Chondrocyte (in vitro differentiated cells): ENCODE results near the gene CFDP1. TPM values are rescaled to one million over a fixed set of nuclear protein-coding genes. Genes with fewer than 3 reads are reported as not detected.

Source experiments
- DNase-seq: peaks from one replicate; pipeline ENCODE4 v3.0.0; 2021; ENCODE audit warnings: mixed read lengths, low spot score
- H3K27ac Mint-ChIP-seq: one replicate; pipeline ENCODE4 v1.8.0; 2021; ENCODE audit warnings: mild to moderate bottlenecking, moderate library complexity, mixed read lengths; ENCODE audit not compliant: unreplicated experiment
- H3K27me3 Mint-ChIP-seq: 2 replicates; pipeline ENCODE4 v1.8.0; 2021; ENCODE audit warnings: low read depth, mixed read lengths
- H3K36me3 Mint-ChIP-seq: 2 replicates; pipeline ENCODE4 v1.8.0; 2021; ENCODE audit warnings: low read depth, mixed read lengths
- H3K4me1 Mint-ChIP-seq: 2 replicates; pipeline ENCODE4 v1.8.0; 2021; ENCODE audit warnings: low read depth, mild to moderate bottlenecking, mixed read lengths
- H3K4me3 Mint-ChIP-seq: one replicate; pipeline ENCODE4 v1.8.0; 2021; ENCODE audit warnings: mild to moderate bottlenecking, moderate library complexity, mixed read lengths; ENCODE audit not compliant: unreplicated experiment
- H3K9me3 Mint-ChIP-seq: 2 replicates; pipeline ENCODE4 v1.8.0; 2021; ENCODE audit warnings: low read depth, mixed read lengths
- total RNA-seq: library from RNA; stranded (reverse); gene quantifications from 3 replicates; pipeline ENCODE4 v1.2.1, GENCODE V29; 2021
- TF ChIP-seq, protein P1 (sequence below): fragments of 200-600 bp; sonication (generic); IDR thresholded peaks from 2 replicates; pipeline ENCODE4 v1.5.0; 2021; ENCODE audit warnings: antibody characterized with exemption, mild to moderate bottlenecking, moderate library complexity

The CFDP1 gene
- total RNA-seq, 1 donor from 2014 or later = 45.3 TPM

DNA sequence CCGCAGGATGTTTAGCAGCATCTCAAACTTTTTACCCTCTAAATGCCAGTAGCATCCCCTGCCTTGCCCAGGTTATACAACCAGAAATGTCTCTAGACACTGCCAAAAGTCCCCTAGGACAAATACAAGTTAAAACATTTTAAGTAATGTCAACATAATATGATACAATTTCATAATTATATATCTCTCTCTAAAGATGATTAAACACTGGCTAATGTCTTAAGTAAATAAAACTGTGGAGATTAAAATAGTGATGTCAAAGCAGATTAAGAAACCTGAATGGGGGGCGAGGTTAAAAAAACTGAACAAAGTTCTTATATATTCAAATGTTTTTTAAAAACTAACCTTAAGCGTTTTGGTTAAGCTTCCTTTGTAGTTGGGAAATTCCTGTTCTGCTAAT is 62.1 kb downstream of the CFDP1 start:
- Mint-ChIP-seq H3K27me3 (no peaks in the 10 kb centered on the region), H3K9me3 (no peaks in the 10 kb centered on the region)

DNA sequence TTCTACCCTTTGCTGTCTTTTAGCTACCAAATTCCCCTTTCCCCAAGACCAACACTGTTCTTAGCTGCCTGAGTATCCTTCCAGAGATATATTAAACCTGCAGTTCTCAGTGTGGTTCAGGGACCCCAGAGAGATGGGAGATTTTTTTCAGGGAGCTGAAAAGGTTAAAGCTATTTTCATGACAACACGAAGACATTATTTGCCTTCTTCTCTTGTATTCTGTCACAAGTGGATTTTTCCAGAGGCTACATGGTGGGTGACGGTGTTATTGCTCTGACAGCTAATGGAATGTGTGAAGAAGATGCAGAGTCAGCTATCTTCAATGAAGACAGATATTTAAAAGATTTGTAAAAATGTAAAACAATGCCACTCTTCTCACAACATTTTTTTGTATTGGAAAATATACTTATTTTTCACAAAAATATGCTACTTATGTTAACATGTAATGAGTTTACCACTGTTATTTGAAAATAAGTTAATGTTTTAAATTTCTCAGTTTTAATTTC is 69.0 kb downstream of the CFDP1 start:
- no peaks in the 10 kb centered on the region for H3K9me3 Mint-ChIP-seq
- peaks cover 6% of the 10 kb centered on the region for H3K36me3 Mint-ChIP-seq
- no peak for DNase-seq
- no peak overlapping the region for H3K27ac Mint-ChIP-seq
- no peaks in the 10 kb centered on the region for H3K27me3 Mint-ChIP-seq
- H3K4me1 Mint-ChIP-seq = no peaks in the 10 kb centered on the region
- H3K4me3 Mint-ChIP-seq = no peak overlapping the region
- TF ChIP-seq, protein P1, sequence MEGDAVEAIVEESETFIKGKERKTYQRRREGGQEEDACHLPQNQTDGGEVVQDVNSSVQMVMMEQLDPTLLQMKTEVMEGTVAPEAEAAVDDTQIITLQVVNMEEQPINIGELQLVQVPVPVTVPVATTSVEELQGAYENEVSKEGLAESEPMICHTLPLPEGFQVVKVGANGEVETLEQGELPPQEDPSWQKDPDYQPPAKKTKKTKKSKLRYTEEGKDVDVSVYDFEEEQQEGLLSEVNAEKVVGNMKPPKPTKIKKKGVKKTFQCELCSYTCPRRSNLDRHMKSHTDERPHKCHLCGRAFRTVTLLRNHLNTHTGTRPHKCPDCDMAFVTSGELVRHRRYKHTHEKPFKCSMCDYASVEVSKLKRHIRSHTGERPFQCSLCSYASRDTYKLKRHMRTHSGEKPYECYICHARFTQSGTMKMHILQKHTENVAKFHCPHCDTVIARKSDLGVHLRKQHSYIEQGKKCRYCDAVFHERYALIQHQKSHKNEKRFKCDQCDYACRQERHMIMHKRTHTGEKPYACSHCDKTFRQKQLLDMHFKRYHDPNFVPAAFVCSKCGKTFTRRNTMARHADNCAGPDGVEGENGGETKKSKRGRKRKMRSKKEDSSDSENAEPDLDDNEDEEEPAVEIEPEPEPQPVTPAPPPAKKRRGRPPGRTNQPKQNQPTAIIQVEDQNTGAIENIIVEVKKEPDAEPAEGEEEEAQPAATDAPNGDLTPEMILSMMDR = no peak

More for the DNA sequence above, 62.1 kb downstream of the CFDP1 start:
- TF ChIP-seq, protein P1 = no peak
- H3K36me3 Mint-ChIP-seq = peaks cover 2% of the 10 kb centered on the region
- H3K27ac Mint-ChIP-seq = no peak overlapping the region
- H3K4me3 Mint-ChIP-seq = no peak overlapping the region
- no peak for DNase-seq
- peaks cover 18% of the 10 kb centered on the region for H3K4me1 Mint-ChIP-seq

DNA sequence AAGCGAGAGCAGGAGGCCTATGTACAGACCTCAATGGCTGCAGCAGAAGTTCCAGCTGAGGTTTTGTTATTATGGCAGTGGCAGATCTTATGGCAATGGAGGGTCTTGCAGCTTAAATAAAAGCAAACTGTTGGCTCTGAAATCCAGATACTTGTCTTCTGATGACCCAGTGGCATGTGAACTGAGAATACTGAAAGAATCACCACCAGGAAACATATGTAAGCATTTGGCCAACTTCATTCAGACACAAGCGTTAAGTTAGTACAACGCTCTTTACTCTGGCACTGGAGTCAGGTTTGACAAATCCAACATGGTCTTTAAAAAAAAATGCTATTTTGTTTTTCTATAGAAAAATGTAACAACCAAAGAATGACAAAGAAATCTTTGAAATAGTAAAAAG is 70.5 kb downstream of the CFDP1 start:
- H3K4me3 Mint-ChIP-seq = no peak overlapping the region
- H3K36me3 Mint-ChIP-seq = peaks cover 6% of the 10 kb centered on the region
- no peaks in the 10 kb centered on the region for H3K4me1 Mint-ChIP-seq
- no peaks in the 10 kb centered on the region for H3K27me3 Mint-ChIP-seq
- no peak for DNase-seq
- TF ChIP-seq, protein P1 = no peak
- no peaks in the 10 kb centered on the region for H3K9me3 Mint-ChIP-seq
- no peak overlapping the region for H3K27ac Mint-ChIP-seq

DNA sequence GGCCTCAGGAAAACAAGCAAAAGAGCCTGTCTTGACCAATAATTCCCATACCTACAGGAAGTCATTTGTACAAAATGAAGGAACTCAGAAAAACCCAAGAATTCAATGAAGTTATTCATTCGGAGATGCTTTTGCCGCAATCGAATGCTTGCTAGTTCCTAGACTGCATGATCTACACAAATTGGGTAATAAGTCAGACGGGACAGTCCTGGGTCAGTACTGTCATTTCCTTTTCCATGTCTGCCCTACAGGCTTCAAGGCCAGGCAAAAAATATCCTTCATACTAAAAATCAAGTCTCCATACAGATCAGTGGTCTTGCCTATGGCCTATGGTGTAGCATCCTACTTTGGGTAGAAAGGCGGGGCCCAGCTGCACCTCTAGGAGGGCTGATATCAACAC is 71.4 kb downstream of the CFDP1 start:
- no peaks in the 10 kb centered on the region for H3K9me3 Mint-ChIP-seq
- H3K27me3 Mint-ChIP-seq = no peaks in the 10 kb centered on the region
- DNase-seq = no peak
- TF ChIP-seq, protein P1 = no peak
- no peak overlapping the region for H3K27ac Mint-ChIP-seq
- H3K36me3 Mint-ChIP-seq = peaks cover 6% of the 10 kb centered on the region
- H3K4me3 Mint-ChIP-seq = no peak overlapping the region
- H3K4me1 Mint-ChIP-seq = no peaks in the 10 kb centered on the region

DNA sequence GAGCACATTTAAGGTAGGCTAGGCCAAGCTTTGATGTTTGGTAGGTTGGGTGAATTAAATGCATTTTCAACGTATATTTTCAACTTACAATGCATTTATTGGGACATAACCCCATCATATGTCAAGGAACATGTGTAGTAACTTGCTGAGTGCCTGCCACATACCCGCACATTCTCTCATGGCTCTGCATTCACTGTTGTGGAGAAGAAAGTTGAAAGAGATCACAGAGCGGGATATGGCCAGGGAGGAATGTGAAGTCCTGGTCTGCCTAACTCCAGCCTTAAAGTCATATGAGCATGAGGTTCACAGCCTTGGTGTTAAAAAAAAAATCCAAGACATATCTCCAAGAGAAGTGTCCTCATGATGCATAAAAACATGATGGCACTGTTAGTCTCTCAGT is 79.1 kb downstream of the CFDP1 start:
- Mint-ChIP-seq H3K27me3 (no peaks in the 10 kb centered on the region), H3K27ac (no peak overlapping the region), H3K4me1 (peaks cover 36% of the 10 kb centered on the region), H3K36me3 (peaks cover 4% of the 10 kb centered on the region), H3K4me3 (no peak overlapping the region), H3K9me3 (peaks cover 8% of the 10 kb centered on the region)
- TF ChIP-seq, protein P1 = no peak
- no peak for DNase-seq
